ENCODE data around the gene ADAMTS17.

DNA sequence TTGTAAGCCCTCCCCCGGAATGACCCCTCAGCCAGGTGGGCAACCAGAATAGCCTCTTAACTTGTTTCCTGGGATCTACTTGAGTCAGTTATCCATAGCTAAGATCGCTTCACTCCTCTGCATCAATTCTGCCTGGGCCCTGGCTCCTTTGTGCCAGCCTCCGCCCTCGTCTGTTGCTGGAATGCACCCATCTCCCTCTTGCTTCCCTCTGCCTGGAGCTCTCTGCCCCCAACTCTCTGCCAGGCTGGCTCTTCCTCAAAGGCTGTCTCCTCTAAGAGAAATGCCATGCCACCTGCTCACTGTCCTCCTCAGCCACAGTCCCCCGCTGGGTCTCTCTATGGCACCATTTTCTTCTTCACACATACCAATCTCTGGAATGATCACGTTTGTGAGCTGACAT is 240.8 kb downstream of the ADAMTS17 start:
- TF ChIP-seq CTCF (IDR thresholded peaks at IDR 0.05; ENCODE audit: low read depth, low read length): no peak
- TF ChIP-seq POLR2A (IDR thresholded peaks at IDR 0.05; ENCODE audit: extremely low read depth, insufficient read length): no peak
